Activated B cell treated with CpG ODN at 0.5 μM for 24 hours (primary cell): Measurements from ENCODE around the gene LAMP5. TPM values are rescaled to one million over a fixed set of nuclear protein-coding genes. Genes with fewer than 3 reads are reported as not detected.

Experiments used
- ATAC-seq: fragments of 200-7000 bp; cut with Tn5 transposase; one replicate; pipeline ENCODE4 v1.10.0; 2021; ENCODE audit warnings: low read depth, mild to moderate bottlenecking, moderate library complexity
- CTCF ChIA-PET: fragments of 350-600 bp; sonication (Branson Sonifier 250); formaldehyde crosslinking; loops from one replicate; lab custom pipeline; 2021; ENCODE audit warnings: antibody characterized with exemption; lab: Charles Lee
- POLR2A ChIA-PET: fragments of 350-600 bp; sonication (Branson Sonifier 250); formaldehyde crosslinking; loops from one replicate; lab custom pipeline; 2021; ENCODE audit warnings: antibody characterized with exemption; lab: Charles Lee
- DNase-seq: peaks from one replicate; pipeline ENCODE4 v3.0.0; 2022
- H3K27ac Mint-ChIP-seq: one replicate; pipeline ENCODE4 v1.8.0; 2020; ENCODE audit warnings: mixed read lengths
- H3K27me3 Mint-ChIP-seq: one replicate; pipeline ENCODE4 v1.8.0; 2021; ENCODE audit warnings: mixed read lengths
- H3K36me3 Mint-ChIP-seq: one replicate; pipeline ENCODE4 v1.8.0; 2021; ENCODE audit warnings: low read depth, mixed read lengths
- H3K4me1 Mint-ChIP-seq: one replicate; pipeline ENCODE4 v1.8.0; 2021; ENCODE audit warnings: mixed read lengths
- H3K4me3 Mint-ChIP-seq: one replicate; pipeline ENCODE4 v1.8.0; 2020; ENCODE audit warnings: mild to moderate bottlenecking, mixed read lengths
- H3K9me3 Mint-ChIP-seq: one replicate; pipeline ENCODE4 v1.8.0; 2020; ENCODE audit warnings: mixed read lengths
- CTCF ChIP-seq: fragments of 200-600 bp; IDR thresholded peaks from one replicate; pipeline ENCODE4 v1.8.0; 2022; ENCODE audit warnings: antibody characterized with exemption, mild to moderate bottlenecking
- intact Hi-C: fragments of 100-400 bp; cut with micrococcal nuclease; formaldehyde crosslinking; loops from one replicate; pipeline ENCODE4 v1.15.1; 2024
- total RNA-seq: library from RNA; stranded (reverse); gene quantifications from 2 replicates; pipeline ENCODE4 v1.2.3, GENCODE V29; 2022

Gene LAMP5
- total RNA-seq: 0.29 and 0.42 TPM in 2 replicates

GRCh38 chr20:9514461-9515213, at the start of gene LAMP5:
LAMP5 (plus strand) TSS chr20:9514590; CDS start chr20:9514853, 263 bp downstream.
- CTCF ChIA-PET: no interaction called here
- Mint-ChIP-seq H3K36me3 (no peaks in the 10 kb centered on the region), H3K9me3 (no peaks in the 10 kb centered on the region), H3K4me1 (peaks cover 32% of the 10 kb centered on the region), H3K4me3 (peak within 1 kb of the TSS; percentile 61), H3K27ac (no peak within 1 kb of the TSS), H3K27me3 (peaks cover 46% of the 10 kb centered on the region)
- intact Hi-C loops: no loop called here
- DNase-seq (no peak), ATAC-seq (no peak)
- TF ChIP-seq CTCF: no peak
- POLR2A ChIA-PET: no interaction called here

GRCh38 chr20:9467995-9468394, 46.4 kb upstream of the LAMP5 start:
- Mint-ChIP-seq H3K27ac (no peak overlapping the region), H3K36me3 (no peaks in the 10 kb centered on the region), H3K4me3 (no peak overlapping the region), H3K27me3 (no peaks in the 10 kb centered on the region), H3K9me3 (peaks cover 3% of the 10 kb centered on the region), H3K4me1 (no peaks in the 10 kb centered on the region)
- ATAC-seq (no peak), DNase-seq (no peak)
- intact Hi-C loops: loop anchor here (1.0 kb wide), 1 partner anchor 142 kb away; no protein-coding TSS in a partner anchor
- ChIA-PET POLR2A (no interaction called here), CTCF (interaction anchor here (0.8 kb wide), 1 partner anchor 142 kb away, joined by 4 read pairs; no protein-coding TSS in a partner anchor)
- TF ChIP-seq CTCF: no peak

- ChIA-PET CTCF (no interaction called here), POLR2A (no interaction called here)
- Mint-ChIP-seq H3K36me3 (no peaks in the 10 kb centered on the region), H3K4me1 (no peaks in the 10 kb centered on the region), H3K4me3 (no peak overlapping the region), H3K27ac (no peak overlapping the region), H3K27me3 (no peaks in the 10 kb centered on the region), H3K9me3 (no peaks in the 10 kb centered on the region)
- no peak for ATAC-seq
- TF ChIP-seq CTCF: no peak
- intact Hi-C loops: no loop called here
- no peak for DNase-seq
Observed at GRCh38 chr20:9474835-9475415, 39.5 kb upstream of the LAMP5 start.

GRCh38 chr20:9475456-9475855, 38.9 kb upstream of the LAMP5 start:
- ChIA-PET CTCF (no interaction called here), POLR2A (no interaction called here)
- no peaks in the 10 kb centered on the region for H3K4me1 Mint-ChIP-seq
- H3K27ac Mint-ChIP-seq: no peak overlapping the region
- DNase-seq (no peak), ATAC-seq (no peak)
- no peak overlapping the region for H3K4me3 Mint-ChIP-seq
- intact Hi-C loops: no loop called here
- no peak for TF ChIP-seq CTCF
- no peaks in the 10 kb centered on the region for H3K36me3 Mint-ChIP-seq
- no peaks in the 10 kb centered on the region for H3K9me3 Mint-ChIP-seq
- H3K27me3 Mint-ChIP-seq: no peaks in the 10 kb centered on the region

- Mint-ChIP-seq H3K27me3 (no peaks in the 10 kb centered on the region), H3K9me3 (no peaks in the 10 kb centered on the region), H3K36me3 (no peaks in the 10 kb centered on the region), H3K4me3 (no peak overlapping the region), H3K27ac (no peak overlapping the region), H3K4me1 (no peaks in the 10 kb centered on the region)
- no peak for ATAC-seq
- intact Hi-C loops: no loop called here
- CTCF ChIA-PET: no interaction called here
- DNase-seq: no peak
- no peak for TF ChIP-seq CTCF
- POLR2A ChIA-PET: no interaction called here
Observed at GRCh38 chr20:9476174-9476573, 38.2 kb upstream of the LAMP5 start.
